Panc1 (cell line): ENCODE data around the gene HMCN2. TPM values are rescaled to one million over a fixed set of nuclear protein-coding genes. Genes with fewer than 3 reads are reported as not detected.

Experiments used
- ATAC-seq: fragments of 200-7000 bp; cut with Tn5 transposase; 2 replicates; pipeline ENCODE4 v1.9.1; 2020; ENCODE audit warnings: mild to moderate bottlenecking, moderate library complexity
- BruUV-seq: library from RNA; stranded (reverse); fragments of 400-500 nt; replicated peaks from 2 replicates; lab custom pipeline; 2021; lab: Mats Ljungman, UMichigan
- CTCF ChIA-PET: fragments of 300-600 bp; sonication (Branson Sonifier 250); formaldehyde crosslinking; loops from one replicate; lab custom pipeline; 2022; ENCODE audit warnings: antibody characterized with exemption; lab: Charles Lee
- POLR2A ChIA-PET: fragments of 300-600 bp; sonication (Branson Sonifier 250); formaldehyde crosslinking; loops from one replicate; lab custom pipeline; 2022; ENCODE audit warnings: antibody characterized with exemption; lab: Charles Lee
- DNase-seq: peaks from one replicate; pipeline ENCODE4 v3.0.0-alpha.2; 2010; ENCODE audit warnings: low read depth, low spot score
- H3K27ac ChIP-seq: 2 replicates; pipeline ENCODE4 v1.5.1; 2011; ENCODE audit warnings: mild to moderate bottlenecking, low read length, inconsistent platforms
- H3K27me3 ChIP-seq: fragments of 200-500 bp; sonication (Bioruptor generic); 2 replicates; pipeline ENCODE4 v1.6.0; 2014; ENCODE audit warnings: low read length, inconsistent platforms; ENCODE audit not compliant: control insufficient read depth, insufficient read depth
- H3K36me3 ChIP-seq: fragments of 200-500 bp; sonication (Bioruptor generic); 2 replicates; pipeline ENCODE4 v1.5.1; 2014; ENCODE audit warnings: inconsistent platforms, mild to moderate bottlenecking, low read length, moderate library complexity; ENCODE audit not compliant: control insufficient read depth, insufficient read depth
- H3K4me1 ChIP-seq: 2 replicates; pipeline ENCODE4 v1.5.1; 2011; ENCODE audit warnings: inconsistent platforms, mild to moderate bottlenecking, low read length, moderate library complexity; ENCODE audit not compliant: control insufficient read depth, insufficient read depth
- H3K4me3 ChIP-seq, 2 experiments: 2 replicates each; pipeline ENCODE4 v1.5.1; 2011 to 2012; ENCODE audit warnings: low read depth in 2 of 2, low read length in 2 of 2, mild to moderate bottlenecking in 2 of 2, inconsistent platforms in 1 of 2, moderate library complexity in 1 of 2
- H3K9me3 ChIP-seq: fragments of 200-500 bp; sonication (Bioruptor generic); 2 replicates; pipeline ENCODE4 v1.5.1; 2014; ENCODE audit warnings: low read depth, mild to moderate bottlenecking, inconsistent platforms, low read length, moderate library complexity; ENCODE audit not compliant: control insufficient read depth, insufficient read depth
- POLR2AphosphoS5 ChIP-seq: IDR thresholded peaks from 2 replicates; pipeline ENCODE4 v1.6.1; 2012; ENCODE audit warnings: mild to moderate bottlenecking, low read depth, low read length, moderate library complexity
- SIN3A ChIP-seq: IDR thresholded peaks from 2 replicates; pipeline ENCODE4 v1.6.1; 2012; ENCODE audit warnings: low read depth, mild to moderate bottlenecking, low read length, moderate library complexity, borderline replicate concordance; ENCODE audit not compliant: insufficient read depth
- TCF7L2 ChIP-seq: IDR thresholded peaks from 2 replicates; pipeline ENCODE4 v1.6.1; 2011; ENCODE audit warnings: mild to moderate bottlenecking, low read depth, low read length, inconsistent platforms
- in situ Hi-C: cut with HindIII; loops from 2 replicates; pipeline ENCODE4 v1.10.0; 2016; ENCODE audit warnings: low sequenced_read_pairs, low pct_unique_long_range_greater_than_20kb
- intact Hi-C: fragments of 100-400 bp; cut with micrococcal nuclease; formaldehyde crosslinking; loops from one replicate; pipeline ENCODE4 v1.10.0; 2022; ENCODE audit not compliant: unreplicated experiment
- total RNA-seq: library from RNA; stranded (reverse); gene quantifications from one replicate; pipeline ENCODE4 v1.2.1, GENCODE V29; 2021; ENCODE audit not compliant: unreplicated experiment
- TF ChIP-seq, protein P1 (sequence below), 2 experiments: IDR thresholded peaks; 2 replicates each; pipeline ENCODE4 v1.6.1; 2011 to 2012; ENCODE audit warnings: low read depth in 2 of 2, control low read depth in 1 of 2, low read length in 1 of 2, mild to moderate bottlenecking in 1 of 2, moderate library complexity in 1 of 2; ENCODE audit not compliant: insufficient read depth in 1 of 2
- TF ChIP-seq, protein P2 (sequence below): fragments of 450-650 bp; IDR thresholded peaks from 2 replicates; pipeline ENCODE4 v1.5.1; 2017; ENCODE audit warnings: mild to moderate bottlenecking

HMCN2 gene
- total RNA-seq, 1 experiment from 2014 or later: 0.05 TPM

DNA sequence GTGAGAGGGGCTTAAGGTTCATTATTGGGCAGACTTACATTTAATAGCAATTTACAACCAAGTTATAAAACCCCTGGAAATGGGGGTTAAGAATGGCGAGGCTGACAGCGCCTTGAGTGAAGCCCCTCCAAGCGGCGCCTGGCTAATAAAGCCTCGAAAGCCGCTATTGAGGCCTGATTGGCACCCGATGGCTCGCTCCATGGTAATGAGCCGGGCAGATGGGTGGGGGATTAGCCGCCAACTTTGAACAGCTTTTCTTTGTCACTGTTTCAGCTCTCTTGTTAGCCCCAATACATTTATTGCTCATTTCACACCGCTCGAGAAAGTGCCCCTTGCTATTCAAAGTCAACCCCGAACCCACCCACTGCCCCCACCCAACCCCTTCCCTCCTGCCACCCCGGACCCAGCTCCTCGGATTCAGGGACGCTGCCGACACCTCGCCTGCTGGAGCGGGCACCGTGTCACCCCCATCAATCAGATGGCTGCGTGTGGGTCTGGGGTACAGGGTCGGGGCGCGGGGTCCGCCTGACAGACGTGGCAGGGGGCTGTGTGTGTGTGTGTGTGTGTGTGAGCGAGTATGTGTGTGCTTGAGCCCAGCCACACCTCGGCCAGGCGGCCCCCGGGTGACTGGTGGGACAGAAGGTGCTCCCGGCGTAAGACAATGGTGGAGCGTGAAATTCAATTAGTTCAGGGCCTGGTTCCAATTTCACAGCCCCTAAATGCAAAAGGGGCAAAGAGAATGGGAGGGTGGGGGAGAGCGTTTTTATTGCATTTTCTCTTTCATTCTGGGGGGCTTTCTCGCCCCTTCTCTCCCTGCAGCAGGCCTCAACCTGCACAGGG is 213.4 kb downstream of the HMCN2 start:
- POLR2A ChIA-PET: no interaction called here
- intact Hi-C loops (no loop called here), in situ Hi-C loops (no loop called here)

DNA sequence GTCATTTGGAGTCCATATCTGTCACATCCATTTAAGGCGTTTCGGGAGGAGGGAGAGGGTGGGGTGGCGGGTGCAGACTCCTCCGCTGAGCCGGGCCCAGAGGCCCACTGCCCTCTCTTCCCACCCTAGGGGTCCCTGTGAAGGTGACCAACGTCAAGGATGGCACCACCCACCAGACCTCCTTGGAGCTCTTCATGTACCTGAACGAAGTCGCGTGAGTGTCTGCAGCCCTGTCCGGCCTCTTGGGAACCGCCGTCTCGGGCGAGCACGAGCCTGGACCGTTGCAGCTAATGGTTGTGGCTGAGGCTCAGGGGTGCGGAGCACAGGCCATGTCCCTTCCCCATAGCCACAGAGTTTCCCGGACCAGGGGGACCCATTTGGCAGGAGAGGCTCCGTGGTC is 214.0 kb downstream of the HMCN2 start:
- in situ Hi-C loops (no loop called here), intact Hi-C loops (no loop called here)
- Histone ChIP-seq H3K9me3 (no peaks in the 10 kb centered on the region), H3K27ac (no peak overlapping the region), H3K36me3 (no peaks in the 10 kb centered on the region), H3K4me1 (no peaks in the 10 kb centered on the region), H3K4me3 (no peak overlapping the region), H3K27me3 (no peaks in the 10 kb centered on the region)
- DNase-seq: no peak
- TF ChIP-seq, protein P1, sequence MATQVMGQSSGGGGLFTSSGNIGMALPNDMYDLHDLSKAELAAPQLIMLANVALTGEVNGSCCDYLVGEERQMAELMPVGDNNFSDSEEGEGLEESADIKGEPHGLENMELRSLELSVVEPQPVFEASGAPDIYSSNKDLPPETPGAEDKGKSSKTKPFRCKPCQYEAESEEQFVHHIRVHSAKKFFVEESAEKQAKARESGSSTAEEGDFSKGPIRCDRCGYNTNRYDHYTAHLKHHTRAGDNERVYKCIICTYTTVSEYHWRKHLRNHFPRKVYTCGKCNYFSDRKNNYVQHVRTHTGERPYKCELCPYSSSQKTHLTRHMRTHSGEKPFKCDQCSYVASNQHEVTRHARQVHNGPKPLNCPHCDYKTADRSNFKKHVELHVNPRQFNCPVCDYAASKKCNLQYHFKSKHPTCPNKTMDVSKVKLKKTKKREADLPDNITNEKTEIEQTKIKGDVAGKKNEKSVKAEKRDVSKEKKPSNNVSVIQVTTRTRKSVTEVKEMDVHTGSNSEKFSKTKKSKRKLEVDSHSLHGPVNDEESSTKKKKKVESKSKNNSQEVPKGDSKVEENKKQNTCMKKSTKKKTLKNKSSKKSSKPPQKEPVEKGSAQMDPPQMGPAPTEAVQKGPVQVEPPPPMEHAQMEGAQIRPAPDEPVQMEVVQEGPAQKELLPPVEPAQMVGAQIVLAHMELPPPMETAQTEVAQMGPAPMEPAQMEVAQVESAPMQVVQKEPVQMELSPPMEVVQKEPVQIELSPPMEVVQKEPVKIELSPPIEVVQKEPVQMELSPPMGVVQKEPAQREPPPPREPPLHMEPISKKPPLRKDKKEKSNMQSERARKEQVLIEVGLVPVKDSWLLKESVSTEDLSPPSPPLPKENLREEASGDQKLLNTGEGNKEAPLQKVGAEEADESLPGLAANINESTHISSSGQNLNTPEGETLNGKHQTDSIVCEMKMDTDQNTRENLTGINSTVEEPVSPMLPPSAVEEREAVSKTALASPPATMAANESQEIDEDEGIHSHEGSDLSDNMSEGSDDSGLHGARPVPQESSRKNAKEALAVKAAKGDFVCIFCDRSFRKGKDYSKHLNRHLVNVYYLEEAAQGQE (IDR thresholded peaks at IDR 0.05; ENCODE audit: insufficient read depth in 1 of 2, low read depth in 2 of 2, low read length in 1 of 2): no peak
- no peak for TF ChIP-seq SIN3A
- TF ChIP-seq TCF7L2: no peak
- ATAC-seq: no peak
- ChIA-PET POLR2A (no interaction called here), CTCF (no interaction called here)
- no TSS peak for BruUV-seq

More for the DNA sequence above, 213.4 kb downstream of the HMCN2 start:
- no peaks in the 10 kb centered on the region for H3K27me3 ChIP-seq
- CTCF ChIA-PET: no interaction called here
- no peak for TF ChIP-seq POLR2AphosphoS5
- no peak for TF ChIP-seq SIN3A
- TF ChIP-seq TCF7L2: no peak
- TF ChIP-seq, protein P2, sequence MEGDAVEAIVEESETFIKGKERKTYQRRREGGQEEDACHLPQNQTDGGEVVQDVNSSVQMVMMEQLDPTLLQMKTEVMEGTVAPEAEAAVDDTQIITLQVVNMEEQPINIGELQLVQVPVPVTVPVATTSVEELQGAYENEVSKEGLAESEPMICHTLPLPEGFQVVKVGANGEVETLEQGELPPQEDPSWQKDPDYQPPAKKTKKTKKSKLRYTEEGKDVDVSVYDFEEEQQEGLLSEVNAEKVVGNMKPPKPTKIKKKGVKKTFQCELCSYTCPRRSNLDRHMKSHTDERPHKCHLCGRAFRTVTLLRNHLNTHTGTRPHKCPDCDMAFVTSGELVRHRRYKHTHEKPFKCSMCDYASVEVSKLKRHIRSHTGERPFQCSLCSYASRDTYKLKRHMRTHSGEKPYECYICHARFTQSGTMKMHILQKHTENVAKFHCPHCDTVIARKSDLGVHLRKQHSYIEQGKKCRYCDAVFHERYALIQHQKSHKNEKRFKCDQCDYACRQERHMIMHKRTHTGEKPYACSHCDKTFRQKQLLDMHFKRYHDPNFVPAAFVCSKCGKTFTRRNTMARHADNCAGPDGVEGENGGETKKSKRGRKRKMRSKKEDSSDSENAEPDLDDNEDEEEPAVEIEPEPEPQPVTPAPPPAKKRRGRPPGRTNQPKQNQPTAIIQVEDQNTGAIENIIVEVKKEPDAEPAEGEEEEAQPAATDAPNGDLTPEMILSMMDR: no peak
- TF ChIP-seq, protein P1 (IDR thresholded peaks at IDR 0.05; ENCODE audit: insufficient read depth in 1 of 2, low read depth in 2 of 2, low read length in 1 of 2): no peak
- no peaks in the 10 kb centered on the region for H3K9me3 ChIP-seq
- H3K4me3 ChIP-seq: no peak overlapping the region
- no peaks in the 10 kb centered on the region for H3K4me1 ChIP-seq
- no peak overlapping the region for H3K27ac ChIP-seq
- BruUV-seq: no TSS peak
- DNase-seq (no peak), ATAC-seq (no peak)
- H3K36me3 ChIP-seq: no peaks in the 10 kb centered on the region
